CD4-positive, alpha-beta memory T cell (primary cell): ENCODE results near the gene CDC42BPB. TPM values are rescaled to one million over a fixed set of nuclear protein-coding genes. Genes with fewer than 3 reads are reported as not detected.

ENCODE experiments used
- CTCF ChIA-PET: fragments of 350-600 bp; sonication (Branson Sonifier 250); formaldehyde crosslinking; loops from one replicate; lab custom pipeline; 2021; ENCODE audit warnings: inconsistent platforms; ENCODE audit not compliant: partially characterized antibody; lab: Charles Lee
- POLR2A ChIA-PET: fragments of 350-600 bp; sonication (Branson Sonifier 250); formaldehyde crosslinking; loops from one replicate; lab custom pipeline; 2021; ENCODE audit not compliant: partially characterized antibody; lab: Charles Lee
- DNase-seq, 5 donors: peaks; one replicate each; pipeline versions ENCODE4 v3.0.0 to v3.0.0-alpha.2; 2020 to 2022; ENCODE audit warnings: mixed read lengths in 1 of 5
- H3K27ac ChIP-seq: one replicate; pipeline ENCODE4 v1.7.0; 2013; ENCODE audit warnings: low read depth, low read length
- H3K27me3 ChIP-seq: 2 replicates; pipeline ENCODE4 v1.7.0; 2013; ENCODE audit warnings: mild to moderate bottlenecking, low read length, moderate library complexity; ENCODE audit not compliant: insufficient read depth
- H3K36me3 ChIP-seq: 2 replicates; pipeline ENCODE4 v1.7.0; 2013; ENCODE audit warnings: mild to moderate bottlenecking, low read length, moderate library complexity; ENCODE audit not compliant: insufficient read depth
- H3K4me1 ChIP-seq: 2 replicates; pipeline ENCODE4 v1.7.0; 2013; ENCODE audit warnings: mild to moderate bottlenecking, low read length, moderate library complexity; ENCODE audit not compliant: insufficient read depth
- H3K4me3 ChIP-seq, 2 donors: one replicate each; pipeline ENCODE4 v1.7.0; 2013; ENCODE audit warnings: low read length in 2 of 2, mild to moderate bottlenecking in 1 of 2
- H3K9me3 ChIP-seq, 2 donors: one replicate each; pipeline ENCODE4 v1.7.0; 2013; ENCODE audit warnings: low read length in 2 of 2, control low read depth in 1 of 2; ENCODE audit not compliant: control insufficient read depth in 1 of 2
- H3K27ac Mint-ChIP-seq, 7 donors: one replicate each; pipeline ENCODE4 v1.8.0; 2020 to 2021; ENCODE audit warnings: mixed read lengths in 7 of 7, mild to moderate bottlenecking in 6 of 7, inconsistent platforms in 3 of 7, moderate library complexity in 3 of 7
- H3K27me3 Mint-ChIP-seq, 2 donors: one replicate each; pipeline ENCODE4 v1.8.0; 2020 to 2021; ENCODE audit warnings: mixed read lengths in 2 of 2
- H3K36me3 Mint-ChIP-seq, 2 donors: one replicate each; pipeline ENCODE4 v1.8.0; 2020 to 2021; ENCODE audit warnings: mixed read lengths in 2 of 2, inconsistent platforms in 1 of 2, mild to moderate bottlenecking in 1 of 2
- H3K4me1 Mint-ChIP-seq, 4 donors: one replicate each; pipeline ENCODE4 v1.8.0; 2020 to 2021; ENCODE audit warnings: mixed read lengths in 4 of 4, mild to moderate bottlenecking in 1 of 4
- H3K4me3 Mint-ChIP-seq, 8 donors: one replicate each; pipeline ENCODE4 v1.8.0; 2020 to 2021; ENCODE audit warnings: mixed read lengths in 8 of 8, mild to moderate bottlenecking in 7 of 8, moderate library complexity in 6 of 8, inconsistent platforms in 3 of 8
- H3K9me3 Mint-ChIP-seq, 8 donors: one replicate each; pipeline ENCODE4 v1.8.0; 2020 to 2021; ENCODE audit warnings: mixed read lengths in 8 of 8, mild to moderate bottlenecking in 5 of 8, inconsistent platforms in 3 of 8, moderate library complexity in 1 of 8
- intact Hi-C: fragments of 100-400 bp; cut with micrococcal nuclease; formaldehyde crosslinking; loops from one replicate; pipeline ENCODE4 v1.15.1; 2023
- polyA plus RNA-seq, 2 donors: library from polyadenylated mRNA; unstranded; fragments of 300-500 nt; fragmentation: Illumina TruSeq; gene quantifications; one replicate each; pipeline ENCODE4 v1.2.3, GENCODE V29; 2021
- total RNA-seq, 2 experiments: library from RNA; stranded (reverse); gene quantifications; one replicate each; pipeline ENCODE4 v1.2.3, GENCODE V29; 2021

CDC42BPB gene
- total and polyA plus RNA-seq, 4 experiments from 2014 or later: 0.02 to 8.4 (median 4.1) TPM

GRCh38 chr14:103019826-103020225 is 37.5 kb downstream of the CDC42BPB start:
- no peaks in the 10 kb centered on the region for H3K36me3 ChIP-seq
- CTCF ChIA-PET: no interaction called here
- no peak overlapping the region for H3K27ac ChIP-seq
- DNase-seq: no peak
- no peaks in the 10 kb centered on the region for H3K9me3 ChIP-seq
- Mint-ChIP-seq H3K27me3 (peaks cover 2 to 10% of the 10 kb centered on the region in 2 donors), H3K4me1 (peaks cover 2 to 18% (median 2%) of the 10 kb centered on the region in 4 donors), H3K36me3 (peaks cover 0 to 7% of the 10 kb centered on the region in 2 donors), H3K9me3 (no peaks in the 10 kb centered on the region), H3K27ac (no peak overlapping the region), H3K4me3 (no peak overlapping the region)
- intact Hi-C loops: no loop called here
- no peak overlapping the region for H3K4me3 ChIP-seq
- H3K4me1 ChIP-seq: no peaks in the 10 kb centered on the region
- POLR2A ChIA-PET: no interaction called here
- H3K27me3 ChIP-seq: no peaks in the 10 kb centered on the region

GRCh38 chr14:103019236-103019635 is 38.1 kb downstream of the CDC42BPB start:
- Mint-ChIP-seq H3K27ac (no peak overlapping the region), H3K27me3 (peaks cover 2 to 10% of the 10 kb centered on the region in 2 donors), H3K9me3 (no peaks in the 10 kb centered on the region), H3K36me3 (peaks cover 0 to 6% of the 10 kb centered on the region in 2 donors), H3K4me1 (peaks cover 2 to 23% (median 7%) of the 10 kb centered on the region in 4 donors), H3K4me3 (no peak overlapping the region)
- intact Hi-C loops: no loop called here
- no peaks in the 10 kb centered on the region for H3K4me1 ChIP-seq
- ChIA-PET CTCF (no interaction called here), POLR2A (no interaction called here)
- H3K36me3 ChIP-seq: no peaks in the 10 kb centered on the region
- H3K27ac ChIP-seq: no peak overlapping the region
- no peak overlapping the region for H3K4me3 ChIP-seq
- DNase-seq: no peak
- no peaks in the 10 kb centered on the region for H3K27me3 ChIP-seq
- H3K9me3 ChIP-seq: no peaks in the 10 kb centered on the region

- no peaks in the 10 kb centered on the region for H3K9me3 ChIP-seq
These were observed 40.8 kb downstream of the CDC42BPB start for GRCh38 chr14:103016594-103016993.

GRCh38 chr14:103016071-103016470 is 41.3 kb downstream of the CDC42BPB start:
- Mint-ChIP-seq H3K36me3 (peaks cover 0 to 3% of the 10 kb centered on the region in 2 donors), H3K27ac (no peak overlapping the region), H3K4me1 (peaks cover 2 to 17% (median 7%) of the 10 kb centered on the region in 4 donors), H3K4me3 (no peak overlapping the region), H3K9me3 (no peaks in the 10 kb centered on the region), H3K27me3 (peaks cover 0 to 4% of the 10 kb centered on the region in 2 donors)
- CTCF ChIA-PET: no interaction called here
- intact Hi-C loops: no loop called here
- no peaks in the 10 kb centered on the region for H3K4me1 ChIP-seq
- no peak for DNase-seq
- no peaks in the 10 kb centered on the region for H3K27me3 ChIP-seq
- POLR2A ChIA-PET: no interaction called here
- H3K9me3 ChIP-seq: no peaks in the 10 kb centered on the region
- no peak overlapping the region for H3K4me3 ChIP-seq
- no peaks in the 10 kb centered on the region for H3K36me3 ChIP-seq
- H3K27ac ChIP-seq: no peak overlapping the region

More at GRCh38 chr14:103016594-103016993, 40.8 kb downstream of the CDC42BPB start:
- DNase-seq: no peak
- Histone ChIP-seq H3K4me3 (no peak overlapping the region), H3K27ac (no peak overlapping the region), H3K4me1 (no peaks in the 10 kb centered on the region), H3K27me3 (no peaks in the 10 kb centered on the region), H3K36me3 (no peaks in the 10 kb centered on the region)
- Mint-ChIP-seq H3K4me3 (no peak overlapping the region), H3K9me3 (no peaks in the 10 kb centered on the region), H3K4me1 (peaks cover 2 to 17% (median 7%) of the 10 kb centered on the region in 4 donors), H3K36me3 (peaks cover 0 to 3% of the 10 kb centered on the region in 2 donors), H3K27ac (peak overlapping the region in 1 of 7 donors; percentile 22), H3K27me3 (peaks cover 2 to 4% of the 10 kb centered on the region in 2 donors)
- POLR2A ChIA-PET: no interaction called here
- intact Hi-C loops: no loop called here
- CTCF ChIA-PET: no interaction called here

- POLR2A ChIA-PET: no interaction called here
- CTCF ChIA-PET: no interaction called here
These were observed 41.9 kb downstream of the CDC42BPB start for GRCh38 chr14:103015426-103015825.

GRCh38 chr14:103014466-103015228 is 42.7 kb downstream of the CDC42BPB start:
- H3K27me3 ChIP-seq: no peaks in the 10 kb centered on the region
- no peak overlapping the region for H3K4me3 ChIP-seq
- ChIA-PET CTCF (no interaction called here), POLR2A (no interaction called here)
- DNase-seq: no peak
- no peaks in the 10 kb centered on the region for H3K9me3 ChIP-seq
- H3K27ac ChIP-seq: no peak overlapping the region
- no peaks in the 10 kb centered on the region for H3K36me3 ChIP-seq
- Mint-ChIP-seq H3K27me3 (peaks cover 0 to 4% of the 10 kb centered on the region in 2 donors), H3K9me3 (no peaks in the 10 kb centered on the region), H3K36me3 (peaks cover 0 to under 1% of the 10 kb centered on the region in 2 donors), H3K4me3 (no peak overlapping the region), H3K27ac (peak overlapping the region in 3 of 7 donors; percentile 5 to 51 (median 8)), H3K4me1 (peaks cover 2 to 17% (median 7%) of the 10 kb centered on the region in 4 donors)
- no peaks in the 10 kb centered on the region for H3K4me1 ChIP-seq
- intact Hi-C loops: no loop called here

More at GRCh38 chr14:103015426-103015825, 41.9 kb downstream of the CDC42BPB start:
- H3K9me3 Mint-ChIP-seq: no peaks in the 10 kb centered on the region
- H3K27ac ChIP-seq: no peak overlapping the region
- intact Hi-C loops: no loop called here
- H3K27me3 ChIP-seq: no peaks in the 10 kb centered on the region
- peaks cover 2 to 17% (median 7%) of the 10 kb centered on the region in 4 donors for H3K4me1 Mint-ChIP-seq
- no peak overlapping the region for H3K27ac Mint-ChIP-seq
- H3K27me3 Mint-ChIP-seq: peaks cover 0 to 4% of the 10 kb centered on the region in 2 donors
- H3K36me3 ChIP-seq: no peaks in the 10 kb centered on the region
- peaks cover 0 to 3% of the 10 kb centered on the region in 2 donors for H3K36me3 Mint-ChIP-seq
- no peaks in the 10 kb centered on the region for H3K4me1 ChIP-seq
- H3K4me3 Mint-ChIP-seq: no peak overlapping the region
- no peaks in the 10 kb centered on the region for H3K9me3 ChIP-seq
- no peak for DNase-seq
- H3K4me3 ChIP-seq: no peak overlapping the region

GRCh38 chr14:103013028-103013427 is 44.3 kb downstream of the CDC42BPB start:
- Mint-ChIP-seq H3K4me1 (peaks cover 2 to 17% (median 7%) of the 10 kb centered on the region in 4 donors), H3K27ac (no peak overlapping the region), H3K36me3 (peaks cover 0 to 6% of the 10 kb centered on the region in 2 donors), H3K27me3 (peaks cover 0 to under 1% of the 10 kb centered on the region in 2 donors), H3K9me3 (no peaks in the 10 kb centered on the region), H3K4me3 (no peak overlapping the region)
- no peak overlapping the region for H3K27ac ChIP-seq
- POLR2A ChIA-PET: no interaction called here
- CTCF ChIA-PET: no interaction called here
- intact Hi-C loops: no loop called here
- H3K9me3 ChIP-seq: no peaks in the 10 kb centered on the region
- no peaks in the 10 kb centered on the region for H3K4me1 ChIP-seq
- H3K4me3 ChIP-seq: no peak overlapping the region
- no peak for DNase-seq
- no peaks in the 10 kb centered on the region for H3K36me3 ChIP-seq
- H3K27me3 ChIP-seq: no peaks in the 10 kb centered on the region
